Liver (tissue), 3 donors: ENCODE data around the gene TEX30.

Experiments used
- ATF3 ChIP-seq: IDR thresholded peaks from 2 replicates; pipeline ENCODE4 v1.6.1; 2016; ENCODE audit warnings: antibody characterized with exemption
- RAD21 ChIP-seq, 2 donors: IDR thresholded peaks; 2 replicates each; pipeline ENCODE4 v1.6.1; 2016; ENCODE audit warnings: antibody characterized with exemption in 2 of 2, mild to moderate bottlenecking in 2 of 2
- REST ChIP-seq: IDR thresholded peaks from 2 replicates; pipeline ENCODE4 v1.6.1; 2016; ENCODE audit warnings: antibody characterized with exemption, mild to moderate bottlenecking
- SP1 ChIP-seq: IDR thresholded peaks from 2 replicates; pipeline ENCODE4 v1.6.1; 2018; ENCODE audit warnings: antibody characterized with exemption, mild to moderate bottlenecking
- TAF1 ChIP-seq: conservative IDR thresholded peaks from 2 replicates; pipeline ENCODE4 v1.6.1; 2016; ENCODE audit warnings: antibody characterized with exemption, mild to moderate bottlenecking
- YY1 ChIP-seq: IDR thresholded peaks from 2 replicates; pipeline ENCODE4 v1.6.1; 2016; ENCODE audit warnings: antibody characterized with exemption, mild to moderate bottlenecking
- TF ChIP-seq, protein P1 (sequence below): fragments of 150-350 bp; IDR thresholded peaks from 2 replicates; pipeline ENCODE4 v1.5.1; 2017; ENCODE audit warnings: improper control_type of control experiment, low read depth, low read length; ENCODE audit not compliant: missing input control
- donor health status: healthy.
- donor health status: healthy.

DNA sequence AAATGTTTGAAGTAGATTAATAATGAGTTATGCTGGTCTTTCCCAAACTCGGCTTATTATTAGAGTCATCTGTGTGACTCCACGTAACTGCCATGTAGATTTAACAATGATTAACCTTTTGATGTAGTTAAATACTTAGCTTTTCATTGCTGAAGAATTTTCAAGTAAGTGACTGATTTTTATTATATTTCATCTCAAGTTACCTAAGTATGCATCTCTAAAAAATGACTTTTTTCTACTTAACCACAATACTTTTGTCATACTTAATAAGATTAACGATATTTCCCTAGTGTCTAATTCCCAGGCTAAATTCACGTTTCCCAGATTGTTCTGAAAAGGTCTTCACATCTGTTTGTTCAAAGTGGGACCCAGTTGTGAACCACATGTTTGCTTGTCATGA lies 43.1 kb upstream of the TEX30 start:
- TF ChIP-seq YY1 (no peak), REST (no peak), RAD21 (IDR thresholded peaks at IDR 0.05) (no peak), ATF3 (no peak), SP1 (no peak), TAF1 (no peak)
- TF ChIP-seq, protein P1, sequence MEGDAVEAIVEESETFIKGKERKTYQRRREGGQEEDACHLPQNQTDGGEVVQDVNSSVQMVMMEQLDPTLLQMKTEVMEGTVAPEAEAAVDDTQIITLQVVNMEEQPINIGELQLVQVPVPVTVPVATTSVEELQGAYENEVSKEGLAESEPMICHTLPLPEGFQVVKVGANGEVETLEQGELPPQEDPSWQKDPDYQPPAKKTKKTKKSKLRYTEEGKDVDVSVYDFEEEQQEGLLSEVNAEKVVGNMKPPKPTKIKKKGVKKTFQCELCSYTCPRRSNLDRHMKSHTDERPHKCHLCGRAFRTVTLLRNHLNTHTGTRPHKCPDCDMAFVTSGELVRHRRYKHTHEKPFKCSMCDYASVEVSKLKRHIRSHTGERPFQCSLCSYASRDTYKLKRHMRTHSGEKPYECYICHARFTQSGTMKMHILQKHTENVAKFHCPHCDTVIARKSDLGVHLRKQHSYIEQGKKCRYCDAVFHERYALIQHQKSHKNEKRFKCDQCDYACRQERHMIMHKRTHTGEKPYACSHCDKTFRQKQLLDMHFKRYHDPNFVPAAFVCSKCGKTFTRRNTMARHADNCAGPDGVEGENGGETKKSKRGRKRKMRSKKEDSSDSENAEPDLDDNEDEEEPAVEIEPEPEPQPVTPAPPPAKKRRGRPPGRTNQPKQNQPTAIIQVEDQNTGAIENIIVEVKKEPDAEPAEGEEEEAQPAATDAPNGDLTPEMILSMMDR: no peak
